ENCODE measurements around the gene LENEP. TPM values are rescaled to one million over a fixed set of nuclear protein-coding genes. Genes with fewer than 3 reads are reported as not detected.
A peak's percentile ranks its signal among the peaks of the same experiment; 100 is the strongest.

The LENEP gene
- total and polyA plus RNA-seq, 2 of the 8 experiments (the other 6 are each of a cell fraction or from before 2014, with no cell fraction given) = 1.3 TPM; not detected in 1

- Histone ChIP-seq H2BK12ac (ENCODE audit: low read depth, low read length) (no peak overlapping the region), H3K18ac (ENCODE audit: extremely low read depth, low read length) (no peak overlapping the region), H4K20me1 (replicated peaks in 1 of 2; ENCODE audit: control insufficient read depth in 1 of 2, insufficient read depth in 2 of 2, low read length in 2 of 2) (peaks cover 0 to under 1% of the 10 kb centered on the region in 2 experiments), H4K8ac (ENCODE audit: extremely low read depth, insufficient read depth, low read length) (no peak overlapping the region), H2AFZ (ENCODE audit: low read length) (no peak overlapping the region), H3K36me3 (ENCODE audit: control insufficient read depth in 2 of 4, insufficient read depth in 4 of 4, low read length in 3 of 4) (no peaks in the 10 kb centered on the region; a peak in 1 of 8 replicates), H3K9ac (replicated peaks in 1 of 4; ENCODE audit: extremely low read depth in 1 of 4, low read depth in 3 of 4, low read length in 3 of 4) (no peak overlapping the region), H3K4me2 (ENCODE audit: insufficient read depth in 1 of 2, low read depth in 2 of 2, low read length in 2 of 2) (no peak overlapping the region), H3K4me1 (replicated peaks in 1 of 4; ENCODE audit: control insufficient read depth in 3 of 4, insufficient read depth in 4 of 4, low read length in 3 of 4) (peaks cover 2 to 5% (median 5%) of the 10 kb centered on the region in 4 experiments; a peak in 6 of 7 replicates), H3K14ac (ENCODE audit: insufficient read length) (no peak overlapping the region), H3K4ac (replicated peaks; ENCODE audit: insufficient read length, low read depth, low read length) (no peak overlapping the region), H2BK120ac (replicated peaks; ENCODE audit: low read depth, low read length) (no peak overlapping the region), H3K9me3 (ENCODE audit: insufficient read depth in 2 of 2, low read depth in 1 of 2, low read length in 1 of 2) (no peaks in the 10 kb centered on the region), H2BK5ac (ENCODE audit: low read depth, low read length) (no peak overlapping the region), H3K56ac (replicated peaks; ENCODE audit: insufficient read length, low read depth, low read length) (no peak overlapping the region), H2BK20ac (ENCODE audit: low read length) (no peak overlapping the region), H3K23me2 (ENCODE audit: low read depth, low read length) (no peaks in the 10 kb centered on the region), H4K5ac (ENCODE audit: insufficient read length, low read depth, low read length) (no peak overlapping the region), H4K91ac (replicated peaks; ENCODE audit: insufficient read length, low read length) (no peak overlapping the region), H3K27me3 (replicated peaks in 1 of 4; ENCODE audit: control insufficient read depth in 3 of 4, extremely low read depth in 1 of 4, insufficient read depth in 3 of 4, low read length in 3 of 4) (no peaks in the 10 kb centered on the region), H3K27ac (ENCODE audit: low read depth, low read length) (no peak overlapping the region), H3K79me2 (ENCODE audit: control insufficient read depth in 1 of 2, insufficient read depth in 2 of 2, low read length in 2 of 2) (no peaks in the 10 kb centered on the region), H3K23ac (ENCODE audit: insufficient read length) (no peak overlapping the region), H2BK15ac (ENCODE audit: low read length) (no peak overlapping the region), H3K4me3 (ENCODE audit: extremely low read depth in 1 of 4, insufficient read depth in 2 of 4, low read depth in 3 of 4, low read length in 4 of 4) (no peak overlapping the region), H3K79me1 (ENCODE audit: low read depth, low read length) (no peaks in the 10 kb centered on the region), H2AK5ac (ENCODE audit: low read depth, low read length) (no peak overlapping the region)
- WGBS, 2 experiments (ENCODE audit: extremely low coverage in 1 of 2, insufficient coverage in 1 of 2, insufficient read length in 1 of 2, insufficient replicate concordance in 2 of 2, low coverage in 1 of 2, low lambda C conversion rate in 2 of 2, missing lambda C conversion rate in 1 of 2) = 40% methylated on average over 6 of the region's 6 CpGs; no CpG with 5 or more reads in 1 of the 2 experiments
- TF ChIP-seq RAD21 (IDR thresholded peaks at IDR 0.05 in 1 of 2, conservative IDR thresholded peaks at IDR 0.05 in 1 of 2; ENCODE audit: low read depth in 2 of 2, low read length in 2 of 2) (peak; percentile 88), SRF (IDR thresholded peaks at IDR 0.05; ENCODE audit: low read depth, low read length) (no peak), CTCF (IDR thresholded peaks at IDR 0.05; ENCODE audit: control extremely low read depth in 1 of 3, insufficient read depth in 1 of 3, low read depth in 1 of 3, low read length in 3 of 3) (peak; percentile 84 to 88 (median 87))
- ChIA-PET CTCF (ENCODE audit: partially characterized antibody) (interaction anchor here (0.7 to 1.9 kb wide), 24 partner anchors 16 to 397 kb away, joined by 3 to 6 read pairs (median 4); partner anchors contain the start of gene ADAM15), POLR2A (ENCODE audit: partially characterized antibody) (interaction anchor here (0.9 to 1.9 kb wide), 7 partner anchors 9 to 274 kb away, joined by 3 to 7 read pairs (median 4); partner anchors contain the start of gene PYGO2)
- DNase-seq (ENCODE audit: low read depth in 1 of 2, low spot score in 2 of 2) (peak in 1 of 2 experiments; percentile 73), FAIRE-seq (no peak)
These were observed 49.6 kb upstream of the LENEP start for GRCh38 chr1:154943649-154944400.
